GM12801 (cell line): Measurements from ENCODE around the gene ZNF442.

ENCODE experiments used
- CTCF ChIP-seq: IDR thresholded peaks from one replicate; pipeline ENCODE4 v1.5.1; 2011; ENCODE audit warnings: control low read depth; ENCODE audit not compliant: insufficient read length; ENCODE audit errors: extremely low read depth

ZNF442 gene

GRCh38 chr19:12364391-12365235 lies 870 bp downstream of the ZNF442 start:
- TF ChIP-seq CTCF: no peak

DNA sequence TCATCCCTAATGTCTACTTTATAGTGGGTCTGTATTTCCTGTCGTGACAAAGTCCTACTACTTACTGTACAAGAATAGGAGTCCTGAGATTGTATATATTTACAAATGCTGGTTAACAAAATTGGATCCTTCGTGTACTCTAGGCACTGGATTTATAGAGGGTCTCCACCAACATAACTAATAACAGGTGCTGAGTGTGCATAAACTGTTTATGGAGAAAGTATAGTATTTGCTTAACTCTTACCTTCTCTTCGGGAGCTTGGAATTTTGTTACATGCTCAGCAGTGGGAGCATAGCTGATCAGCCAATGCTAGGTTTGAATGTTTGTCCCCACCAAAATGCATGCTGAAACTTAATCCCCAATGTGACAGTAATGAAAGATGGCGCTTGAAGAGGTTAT lies 12.1 kb downstream of the ZNF442 start:
- TF ChIP-seq CTCF: no peak

GRCh38 chr19:12350890-12351197 lies 14.6 kb downstream of the ZNF442 start:
- TF ChIP-seq CTCF: no peak

- no peak for TF ChIP-seq CTCF
These were observed 15.1 kb downstream of the ZNF442 start for GRCh38 chr19:12350185-12350889.

- no peak for TF ChIP-seq CTCF
These were observed 18.6 kb downstream of the ZNF442 start for GRCh38 chr19:12346896-12347295.

DNA sequence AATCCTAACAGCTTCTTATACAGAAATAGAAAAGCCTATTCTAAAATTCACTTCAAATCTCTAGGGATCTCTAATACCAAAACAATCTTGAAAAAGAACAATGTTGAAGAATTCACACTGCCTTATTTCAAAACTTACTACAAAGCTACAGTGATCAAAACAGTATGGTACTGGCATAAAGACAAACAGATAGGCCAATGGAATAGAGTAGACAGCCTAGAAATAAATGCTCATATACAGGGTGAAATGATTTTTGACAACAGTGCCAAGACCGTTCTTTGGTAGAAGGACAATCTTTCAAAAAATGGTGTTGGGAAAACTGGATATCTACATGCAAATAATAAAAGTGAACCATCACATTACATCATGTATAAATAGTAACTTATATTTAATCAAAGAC lies 20.3 kb downstream of the ZNF442 start:
- no peak for TF ChIP-seq CTCF

GRCh38 chr19:12333162-12334159 lies 32.0 kb downstream of the ZNF442 start, which contains the start of gene ZNF563:
ZNF563 (minus strand) TSS chr19:12333633; CDS start chr19:12333482, 151 bp downstream.
- TF ChIP-seq CTCF: no peak
